Measurements from ENCODE around the gene SYNGR2. TPM values are rescaled to one million over a fixed set of nuclear protein-coding genes. Genes with fewer than 3 reads are reported as not detected.

Gene SYNGR2
- total and polyA plus RNA-seq, 8 donors, result 52.3 to 94.2 (median 89.4) TPM

- Histone ChIP-seq H3K9me3 (no peaks in the 10 kb centered on the region), H3K4me3 (no peak overlapping the region), H3K4me1 (peaks cover 19 to 40% (median 21%) of the 10 kb centered on the region in 3 donors), H3K27ac (peak overlapping the region in 1 of 4 donors; percentile 51), H3K36me3 (no peaks in the 10 kb centered on the region), H3K27me3 (no peaks in the 10 kb centered on the region)
- peak; percentile 89 to 98 (median 96) for DNase-seq
- 22 to 30% methylated on average over 49 to 58 of the region's 58 CpGs for WGBS, 2 donors
- intact Hi-C loops (cut with DNase I), result no loop called here
- FAIRE-seq, result no peak
- TF ChIP-seq CTCF (IDR thresholded peaks at IDR 0.05), result no peak
- peak; percentile 56 to 77 (median 72) for ATAC-seq
These were observed 28.0 kb upstream of the SYNGR2 start for GRCh38 chr17:78140169-78141051.

GRCh38 chr17:78141437-78142118 is 26.8 kb upstream of the SYNGR2 start:
- no peaks in the 10 kb centered on the region for H3K27me3 ChIP-seq
- H3K4me3 ChIP-seq, result no peak overlapping the region
- peak overlapping the region in 2 of 4 donors; percentile 51 to 55 for H3K27ac ChIP-seq
- intact Hi-C loops (cut with DNase I), result no loop called here
- FAIRE-seq, result no peak
- ATAC-seq, result no peak
- peak in 1 of 6 donors; percentile 75 for DNase-seq
- no peaks in the 10 kb centered on the region for H3K36me3 ChIP-seq
- no peaks in the 10 kb centered on the region for H3K9me3 ChIP-seq
- no peak for TF ChIP-seq CTCF (IDR thresholded peaks at IDR 0.05)
- peaks cover 24 to 47% (median 27%) of the 10 kb centered on the region in 3 donors for H3K4me1 ChIP-seq
- WGBS, 2 donors, result 77 to 83% methylated on average over 19 to 20 of the region's 20 CpGs

- Histone ChIP-seq H3K4me1 (peaks cover 24 to 47% (median 27%) of the 10 kb centered on the region in 3 donors), H3K27ac (peak overlapping the region in 1 of 4 donors; percentile 55)
These were observed 26.1 kb upstream of the SYNGR2 start for GRCh38 chr17:78142119-78142861.

More at GRCh38 chr17:78142119-78142861, 26.1 kb upstream of the SYNGR2 start:
- no peaks in the 10 kb centered on the region for H3K27me3 ChIP-seq
- H3K9me3 ChIP-seq, result no peaks in the 10 kb centered on the region
- ATAC-seq, result peak in 2 of 4 donors; percentile 1 to 23
- no peak overlapping the region for H3K4me3 ChIP-seq
- peak; percentile 73 to 86 (median 79) for DNase-seq
- no peak for TF ChIP-seq CTCF (IDR thresholded peaks at IDR 0.05)
- H3K36me3 ChIP-seq, result no peaks in the 10 kb centered on the region
- 67 to 72% methylated on average over 16 of the region's 16 CpGs for WGBS, 2 donors
- intact Hi-C loops (cut with DNase I), result no loop called here
- no peak for FAIRE-seq

All from pancreas (tissue), 10 donors.